HG03378 (cell line): ENCODE results near the gene PAK5.
A peak's percentile ranks its signal among the peaks of the same experiment; 100 is the strongest.

Source experiments
- ATAC-seq: cut with Tn5 transposase; IDR thresholded peaks from one replicate; pipeline ENCODE4 v1.9.1; 2021; ENCODE audit warnings: mild to moderate bottlenecking, moderate library complexity; ENCODE audit not compliant: unreplicated experiment

Gene PAK5

GRCh38 chr20:9532069-9532838 is 306.6 kb downstream of the PAK5 start:
- no peak for ATAC-seq

- no peak for ATAC-seq
Measured at GRCh38 chr20:9531581-9531980, 307.3 kb downstream of the PAK5 start.

DNA sequence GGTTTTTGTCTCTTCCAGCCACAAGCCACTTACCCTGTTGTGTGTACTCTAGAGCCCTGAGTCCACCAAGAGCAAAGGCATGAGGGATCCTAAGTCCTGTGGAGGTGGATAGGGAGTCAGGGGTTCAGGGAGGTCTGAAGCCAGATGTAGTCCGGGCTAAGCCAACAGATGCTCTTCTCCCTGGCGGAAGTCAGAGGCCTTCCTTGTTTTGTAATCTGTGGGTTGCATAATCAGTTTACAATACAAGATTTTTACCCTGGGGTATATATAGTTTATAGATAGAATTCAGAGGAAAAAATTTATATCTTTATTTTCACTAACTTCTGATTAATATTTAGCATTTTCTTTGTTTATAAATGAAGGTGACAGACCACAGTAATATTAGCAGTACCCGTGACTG is 315.2 kb downstream of the PAK5 start:
- no peak for ATAC-seq

DNA sequence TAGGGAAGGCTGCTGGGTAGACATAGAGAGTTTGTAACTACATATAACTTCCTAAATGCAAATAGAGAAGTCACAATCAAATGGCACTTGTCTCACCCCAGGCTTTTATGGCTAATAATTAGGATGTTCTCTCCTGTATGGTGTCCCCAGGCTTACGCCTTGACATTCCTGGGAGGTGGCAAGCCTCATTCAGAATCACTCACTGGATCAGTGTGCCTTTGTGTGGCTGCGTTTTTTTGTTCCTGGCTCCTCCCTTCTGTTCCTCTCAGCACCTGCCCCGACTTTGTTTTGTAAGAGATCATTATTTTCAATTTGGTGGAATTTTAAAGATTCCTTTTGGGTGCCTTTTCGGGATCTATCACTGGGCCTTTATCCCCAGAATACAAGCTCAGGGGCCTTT is 318.8 kb downstream of the PAK5 start:
- ATAC-seq: no peak

- ATAC-seq: no peak
Measured at GRCh38 chr20:9518576-9519175, 320.2 kb downstream of the PAK5 start.

- no peak for ATAC-seq
Measured at GRCh38 chr20:9517297-9518162, 321.3 kb downstream of the PAK5 start.

GRCh38 chr20:9516234-9516871 is 322.5 kb downstream of the PAK5 start:
- no peak for ATAC-seq

GRCh38 chr20:9515741-9516233 is 323.1 kb downstream of the PAK5 start:
- ATAC-seq: no peak

- ATAC-seq: no peak
Measured at GRCh38 chr20:9515214-9515585, 323.7 kb downstream of the PAK5 start.

DNA sequence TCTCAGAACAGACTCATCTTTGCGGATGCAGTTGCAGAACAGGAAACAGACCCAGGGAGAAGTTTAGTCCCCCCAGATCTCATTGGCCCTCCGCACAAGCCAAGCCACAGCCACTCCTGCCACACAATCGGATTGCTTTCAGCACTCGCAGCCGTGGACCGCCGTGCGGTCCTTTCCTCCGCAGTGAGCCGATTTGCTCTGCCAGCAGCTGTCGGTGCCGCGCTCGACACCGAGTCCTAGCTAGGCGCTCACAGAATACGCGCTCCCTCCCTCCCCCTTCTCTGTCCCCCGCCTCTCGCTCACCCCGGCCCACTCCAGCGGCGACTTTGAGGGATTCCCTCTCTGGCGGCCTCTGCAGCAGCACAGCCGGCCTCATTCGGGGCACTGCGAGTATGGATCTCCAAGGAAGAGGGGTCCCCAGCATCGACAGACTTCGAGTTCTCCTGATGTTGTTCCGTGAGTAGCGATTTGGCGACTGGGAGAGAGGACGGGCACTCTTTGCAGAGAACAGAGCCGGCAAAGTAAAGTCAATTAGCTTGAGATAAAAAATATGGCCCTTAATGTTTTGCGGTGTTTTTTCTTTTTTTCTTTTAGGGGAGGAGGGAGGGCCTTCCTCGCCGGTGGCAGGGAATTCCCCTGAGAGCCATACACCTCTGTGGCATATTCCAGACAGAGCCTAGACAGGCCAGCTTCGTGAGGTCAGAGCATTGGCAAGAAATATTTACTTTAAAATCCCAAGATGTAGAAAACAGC is 324.2 kb downstream of the PAK5 start, which contains the start of gene LAMP5:
LAMP5 (plus strand) TSS at position 130 of the 753 bp plus-strand sequence; CDS start at position 393, 263 bp downstream.
- no peak for ATAC-seq

GRCh38 chr20:9514072-9514460 is 324.8 kb downstream of the PAK5 start:
- ATAC-seq: no peak

DNA sequence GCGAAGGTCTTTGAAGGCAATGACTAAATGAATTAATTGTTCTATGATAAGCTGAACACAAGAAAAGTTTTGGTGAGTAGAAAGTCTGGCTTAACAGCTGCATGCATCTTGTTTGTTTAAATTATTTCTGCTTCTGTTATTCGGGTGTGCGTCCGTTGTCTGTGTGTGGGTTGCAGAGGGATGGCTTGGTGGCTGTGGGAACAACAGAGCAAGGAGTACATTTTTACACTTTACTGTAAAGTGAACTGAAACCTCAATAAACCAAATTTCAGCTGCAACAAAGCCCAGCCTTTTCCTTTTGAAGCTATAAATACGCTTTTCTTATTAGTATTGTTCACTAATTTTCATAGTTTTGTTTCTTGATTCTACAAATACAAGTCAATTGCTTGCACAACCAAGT is 328.0 kb downstream of the PAK5 start:
- ATAC-seq: peak; percentile 41

DNA sequence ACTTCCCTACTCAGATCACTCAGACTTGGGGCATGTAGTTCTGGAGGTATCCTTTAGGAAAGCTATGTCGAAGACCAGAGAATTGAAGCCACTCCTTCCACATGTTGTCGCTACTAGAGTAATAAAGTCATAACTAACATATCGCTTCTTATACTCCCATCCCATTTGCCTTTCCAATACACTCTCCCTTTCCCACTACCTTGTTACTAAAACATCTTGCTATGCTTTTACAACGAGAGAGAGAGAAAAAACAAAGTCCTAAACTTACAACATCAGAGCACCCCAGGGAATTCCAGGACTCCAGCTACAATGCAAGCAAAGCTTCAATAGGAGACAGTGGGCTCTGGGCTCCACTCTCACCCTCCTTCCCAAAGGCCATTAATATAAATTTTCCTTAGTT is 329.6 kb downstream of the PAK5 start:
- ATAC-seq: no peak

DNA sequence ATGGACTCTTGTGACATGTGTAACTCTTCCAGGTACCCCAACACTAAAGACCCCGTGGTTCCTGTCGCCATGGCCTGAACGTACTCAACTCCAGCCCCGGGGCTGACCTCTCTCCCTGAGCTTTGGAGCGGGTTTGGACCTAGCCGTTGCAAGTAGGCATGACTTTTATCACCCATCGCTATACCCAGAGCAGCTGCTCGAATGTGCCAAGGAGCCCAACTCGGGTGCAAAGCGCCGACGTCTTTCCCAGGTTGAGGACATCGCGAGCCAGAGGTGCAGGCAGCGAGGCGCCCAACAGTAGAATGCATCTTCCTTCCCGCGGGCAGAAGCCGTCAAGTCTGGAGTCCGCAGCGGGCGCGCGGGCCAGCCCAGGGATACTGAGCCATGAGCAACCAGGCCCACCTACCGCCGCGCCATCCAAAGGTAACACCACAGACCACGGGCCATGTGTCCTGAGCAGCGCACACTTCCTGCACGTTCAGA is 330.1 kb downstream of the PAK5 start:
- no peak for ATAC-seq

- no peak for ATAC-seq
Measured at GRCh38 chr20:9508240-9508661, 330.6 kb downstream of the PAK5 start.

DNA sequence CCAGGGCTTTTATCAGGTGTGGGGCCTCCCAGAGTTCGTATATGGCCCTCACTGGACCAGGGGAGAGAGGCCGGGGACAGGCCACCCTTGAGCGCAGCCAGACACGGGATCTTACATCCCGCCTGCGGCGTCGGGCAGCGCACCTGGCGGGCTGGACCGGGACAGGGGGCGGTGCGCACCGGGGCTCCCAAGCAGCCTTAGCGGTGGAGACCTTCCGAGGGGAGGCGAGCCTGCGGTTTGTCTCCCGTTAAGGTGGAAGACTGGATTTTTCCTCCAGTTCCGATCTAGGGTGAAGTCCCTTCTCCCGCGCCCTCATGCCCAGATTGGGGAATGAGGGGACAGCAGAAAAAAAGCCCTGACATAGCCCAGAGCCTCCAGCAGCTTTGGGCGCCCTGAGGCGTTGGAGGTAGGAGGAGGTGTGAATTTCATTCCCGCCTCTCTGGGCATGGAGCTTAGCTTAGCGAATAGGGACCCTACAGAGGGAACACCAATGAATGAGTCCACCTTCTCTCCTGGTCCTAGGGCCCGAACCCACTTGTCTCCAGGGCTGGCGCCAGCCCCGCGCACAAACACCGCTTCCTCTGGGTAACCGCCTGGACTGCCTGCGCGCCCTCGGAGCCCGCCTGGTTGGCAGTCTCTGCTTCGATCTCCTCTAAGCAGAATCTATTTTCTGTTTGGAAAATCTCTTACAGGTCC is 331.2 kb downstream of the PAK5 start:
- ATAC-seq: no peak

- no peak for ATAC-seq
Measured at GRCh38 chr20:9506964-9507369, 331.9 kb downstream of the PAK5 start.

DNA sequence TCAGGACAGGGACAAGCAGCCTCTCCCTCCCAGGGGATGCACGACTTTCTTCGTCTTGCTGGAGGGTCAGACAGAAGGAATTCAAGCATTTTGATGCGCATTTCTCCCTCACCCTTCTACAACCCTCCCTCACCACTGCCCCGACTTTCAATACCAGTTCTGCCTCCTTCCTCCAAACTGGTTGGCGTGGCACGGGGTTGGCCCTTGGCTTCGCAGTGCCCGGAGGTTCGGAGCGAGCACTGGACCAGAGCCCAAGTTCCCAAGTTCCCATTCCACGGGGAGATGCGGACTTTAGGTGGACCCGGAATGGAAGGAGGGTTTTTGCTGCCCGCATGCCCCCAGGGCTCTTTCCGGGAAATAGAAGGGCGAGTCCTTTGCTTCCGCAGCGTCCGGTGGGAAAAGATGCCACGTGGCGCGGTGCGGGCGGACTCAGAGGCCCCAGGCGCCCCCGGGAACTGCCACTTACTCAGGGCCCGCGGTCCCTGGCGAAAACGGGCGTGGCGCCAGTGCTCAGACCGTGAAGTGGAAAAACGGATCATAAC is 332.5 kb downstream of the PAK5 start:
- no peak for ATAC-seq

DNA sequence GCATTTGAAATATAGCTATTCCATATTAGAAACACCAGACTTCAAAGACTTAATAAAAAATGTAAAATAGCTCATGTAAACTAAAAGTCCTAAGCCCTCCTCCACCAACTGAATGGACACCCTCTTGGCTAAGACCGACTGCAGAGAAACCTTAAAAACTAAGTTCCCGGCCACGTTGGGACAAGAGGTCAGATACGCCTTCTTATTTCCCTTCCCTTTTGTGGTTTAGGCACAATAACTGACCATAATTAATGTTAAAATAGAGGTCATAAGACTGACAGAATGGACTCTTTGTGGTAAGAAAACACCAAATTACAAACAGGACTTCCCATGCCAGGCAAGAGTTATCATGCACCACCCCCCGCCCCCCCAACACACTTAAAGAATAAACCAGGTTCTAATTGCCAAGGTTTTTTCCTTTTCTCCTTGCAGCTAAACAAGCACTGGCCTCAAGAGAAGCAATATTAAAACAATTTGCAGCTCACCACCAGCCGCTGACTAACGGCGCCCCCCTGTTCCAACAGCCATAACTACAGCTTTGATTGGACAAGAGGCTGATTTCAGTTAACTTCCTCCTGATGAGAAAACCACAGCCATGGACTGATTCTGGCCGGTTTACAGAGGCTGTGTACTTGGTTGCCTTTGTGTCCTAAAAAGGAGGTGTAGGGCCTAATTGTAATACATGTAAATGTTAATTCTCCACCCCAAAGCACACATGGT is 335.2 kb downstream of the PAK5 start:
- ATAC-seq: no peak
